Mammary epithelial cell (primary cell): Measurements from ENCODE around the gene SYNRG.

Source experiments
- EZH2 ChIP-seq: IDR thresholded peaks from 2 replicates; pipeline ENCODE4 v1.6.1; 2012; ENCODE audit warnings: low read length, inconsistent platforms, borderline replicate concordance
- TF ChIP-seq, protein P1 (sequence below), 2 donors: IDR thresholded peaks in 1 of 2; conservative IDR thresholded peaks in 1 of 2; 2 replicates each; pipeline ENCODE4 v1.5.1; 2011 to 2012; ENCODE audit warnings: inconsistent platforms in 2 of 2, low read length in 2 of 2, mild to moderate bottlenecking in 2 of 2, control low read depth in 1 of 2, low read depth in 1 of 2; ENCODE audit not compliant: insufficient read depth in 1 of 2; ENCODE audit errors: extremely low read depth in 1 of 2

DNA sequence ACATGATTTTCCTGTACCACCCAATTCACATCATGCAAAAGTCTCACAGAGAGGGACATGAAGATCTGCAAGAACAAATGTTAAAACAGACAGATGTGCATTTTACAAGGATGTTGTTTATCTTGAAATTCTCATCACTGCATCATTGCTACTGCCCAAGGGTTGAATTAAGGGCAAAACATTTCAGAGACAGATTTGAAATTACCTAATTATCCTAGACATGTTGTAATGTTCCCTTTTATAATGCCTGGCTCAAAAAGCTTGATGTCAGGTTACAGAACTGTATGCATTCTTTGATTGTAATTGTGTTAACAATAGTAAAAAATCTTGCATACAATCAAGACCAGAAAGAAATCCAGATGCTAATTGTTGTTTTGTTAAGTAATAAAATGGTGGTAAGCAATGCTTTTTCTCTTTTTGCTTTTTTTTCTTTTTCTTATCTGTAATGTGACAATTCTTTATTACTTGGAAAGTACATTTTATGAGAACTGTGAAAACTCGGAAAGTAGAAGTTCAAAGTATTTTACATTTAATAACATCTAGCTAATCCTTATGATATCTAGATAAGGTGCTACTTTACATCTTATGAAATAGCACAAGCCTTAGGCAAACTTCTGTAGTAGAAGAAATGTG, 123.2 kb downstream of the SYNRG start:
- TF ChIP-seq, protein P1, sequence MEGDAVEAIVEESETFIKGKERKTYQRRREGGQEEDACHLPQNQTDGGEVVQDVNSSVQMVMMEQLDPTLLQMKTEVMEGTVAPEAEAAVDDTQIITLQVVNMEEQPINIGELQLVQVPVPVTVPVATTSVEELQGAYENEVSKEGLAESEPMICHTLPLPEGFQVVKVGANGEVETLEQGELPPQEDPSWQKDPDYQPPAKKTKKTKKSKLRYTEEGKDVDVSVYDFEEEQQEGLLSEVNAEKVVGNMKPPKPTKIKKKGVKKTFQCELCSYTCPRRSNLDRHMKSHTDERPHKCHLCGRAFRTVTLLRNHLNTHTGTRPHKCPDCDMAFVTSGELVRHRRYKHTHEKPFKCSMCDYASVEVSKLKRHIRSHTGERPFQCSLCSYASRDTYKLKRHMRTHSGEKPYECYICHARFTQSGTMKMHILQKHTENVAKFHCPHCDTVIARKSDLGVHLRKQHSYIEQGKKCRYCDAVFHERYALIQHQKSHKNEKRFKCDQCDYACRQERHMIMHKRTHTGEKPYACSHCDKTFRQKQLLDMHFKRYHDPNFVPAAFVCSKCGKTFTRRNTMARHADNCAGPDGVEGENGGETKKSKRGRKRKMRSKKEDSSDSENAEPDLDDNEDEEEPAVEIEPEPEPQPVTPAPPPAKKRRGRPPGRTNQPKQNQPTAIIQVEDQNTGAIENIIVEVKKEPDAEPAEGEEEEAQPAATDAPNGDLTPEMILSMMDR (conservative IDR thresholded peaks at IDR 0.05 in 1 of 2, IDR thresholded peaks at IDR 0.05 in 1 of 2; ENCODE audit: extremely low read depth in 1 of 2, insufficient read depth in 1 of 2, low read depth in 1 of 2, low read length in 2 of 2) = no peak
- no peak for TF ChIP-seq EZH2
